GM19238 (cell line): ENCODE results near the gene TK2.
"Not testable (repeated sequence)": the region's sequence is repeated elsewhere in the genome, so short reads cannot be mapped to it uniquely, and the experiment has no call there.

ENCODE experiments used
- DNase-seq: peaks from one replicate; pipeline ENCODE4 v3.0.0; 2011; ENCODE audit warnings: low spot score; ENCODE audit not compliant: insufficient read length

TK2 gene

DNA sequence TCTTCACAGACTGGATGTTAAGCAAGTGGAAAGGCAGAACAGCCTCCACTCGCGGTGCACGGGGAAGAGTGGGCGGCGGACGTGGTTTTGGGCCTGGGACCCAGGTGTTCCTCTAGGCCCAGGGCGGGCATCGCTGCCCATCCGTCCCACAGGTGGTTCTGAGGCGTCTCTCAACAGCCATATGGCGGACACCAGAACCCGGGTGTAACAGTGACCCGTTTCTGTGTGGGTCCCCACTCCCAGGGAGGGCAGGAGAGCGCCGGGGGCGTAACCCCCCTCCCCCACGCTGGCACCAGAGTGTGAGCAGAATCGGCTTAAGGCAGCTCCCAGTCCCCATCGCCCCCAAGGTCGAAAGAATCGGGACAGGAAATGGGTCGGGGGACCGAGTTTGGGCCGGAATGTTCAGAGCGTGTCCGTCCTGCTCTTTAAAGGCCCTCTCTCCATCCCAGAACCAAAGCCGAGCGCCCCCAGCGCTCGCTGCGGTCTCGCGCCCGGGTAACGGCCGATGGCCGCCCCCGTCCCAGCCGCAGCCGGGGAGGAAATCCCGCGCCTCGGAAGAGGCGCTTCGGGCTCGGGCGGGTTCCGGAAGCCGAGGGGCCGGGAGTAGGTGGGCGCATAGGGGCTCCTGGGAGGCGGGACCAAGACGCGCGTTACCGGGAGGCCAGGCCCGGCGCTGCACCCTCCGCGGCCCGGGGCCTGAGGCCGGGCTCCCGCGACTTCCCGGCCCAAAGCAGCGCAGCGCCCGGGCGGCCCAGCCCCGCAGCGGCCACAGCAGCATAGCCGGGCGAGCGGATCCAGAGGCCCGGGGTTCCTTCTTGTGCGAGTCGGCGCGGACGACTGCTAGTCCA is at the start of gene TK2:
TK2 (minus strand) TSS at position 839 of the 848 bp plus-strand sequence; CDS start at position 778, 61 bp downstream.
- DNase-seq = peak; percentile 10

DNA sequence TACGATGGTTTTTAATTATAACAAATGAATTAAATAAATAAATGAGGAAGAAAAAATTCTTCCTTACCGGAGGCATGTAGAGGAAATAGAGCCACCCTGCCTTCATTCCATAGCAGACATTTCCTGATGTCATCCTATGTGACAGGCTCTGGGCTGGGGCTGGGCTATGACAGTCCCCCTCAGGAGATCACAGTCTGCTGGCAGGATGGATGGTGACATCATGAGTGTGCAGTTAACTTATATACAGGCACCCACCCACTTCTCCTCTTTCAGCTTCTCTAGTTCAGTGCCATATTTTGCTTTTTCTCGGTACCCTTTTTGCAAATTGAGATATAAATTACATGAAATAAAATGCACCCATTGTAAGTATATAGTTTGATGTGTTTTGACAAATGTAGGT is 48.2 kb upstream of the TK2 start:
- DNase-seq = no peak

DNA sequence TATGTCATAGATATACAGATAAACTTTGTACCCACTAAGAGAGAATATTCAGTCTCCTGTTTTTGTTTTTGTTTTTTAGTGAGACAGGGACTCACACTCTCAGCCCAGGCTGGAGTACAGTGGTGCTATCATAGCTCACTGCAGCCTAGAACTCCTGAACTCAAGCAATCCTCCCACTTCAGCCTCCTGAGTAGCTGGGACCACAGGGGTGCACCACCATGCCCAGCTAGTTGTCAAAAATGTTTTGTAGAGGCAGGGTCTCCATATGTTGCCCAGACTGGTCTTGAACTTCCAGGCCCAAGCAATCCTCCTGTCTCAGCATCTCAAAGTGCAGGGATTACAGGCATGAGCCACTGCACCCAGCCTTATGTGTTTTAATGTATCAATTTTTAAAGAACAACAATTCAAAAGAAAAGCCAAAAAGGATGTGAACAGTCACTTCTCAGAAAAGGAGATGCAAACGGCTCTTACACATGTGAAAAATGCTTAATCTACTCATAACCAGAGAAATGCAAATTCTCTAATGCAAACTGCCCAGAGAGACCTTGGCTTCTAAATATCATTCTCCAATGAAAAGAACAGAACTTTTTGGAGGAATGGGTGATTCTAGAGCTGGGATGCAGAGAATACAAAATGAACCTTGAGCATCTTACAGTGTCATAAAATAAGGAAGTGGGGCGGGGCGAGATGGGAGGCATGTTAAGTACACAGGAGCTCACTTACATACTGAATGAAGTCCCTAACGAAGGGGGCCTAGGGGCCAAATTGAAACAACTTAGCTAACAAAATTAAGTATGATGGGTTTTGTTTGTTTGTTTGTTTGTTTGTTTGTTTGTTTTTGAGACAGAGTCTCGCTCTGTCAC is 47.3 kb upstream of the TK2 start:
- no peak for DNase-seq

DNA sequence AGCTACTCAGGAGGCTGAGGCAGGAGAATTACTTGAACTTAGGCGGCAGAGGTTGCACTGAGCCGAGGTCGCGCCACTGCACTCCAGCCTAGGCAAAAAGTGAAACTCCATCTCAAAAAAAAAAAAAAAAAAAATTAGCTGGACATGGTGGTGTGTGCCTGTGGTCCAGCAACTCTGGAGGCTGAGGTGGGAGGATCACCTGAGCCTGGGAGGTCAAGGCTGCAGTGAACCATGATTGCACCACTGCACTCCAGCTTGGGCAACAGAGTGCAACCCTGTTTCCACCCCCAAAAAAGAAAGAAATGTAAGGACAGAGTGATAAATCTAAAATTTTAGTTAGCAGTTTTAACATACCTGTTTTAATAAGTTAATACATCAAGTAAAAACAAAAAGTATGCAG is 46.6 kb upstream of the TK2 start:
- not testable (repeated sequence) for DNase-seq

DNA sequence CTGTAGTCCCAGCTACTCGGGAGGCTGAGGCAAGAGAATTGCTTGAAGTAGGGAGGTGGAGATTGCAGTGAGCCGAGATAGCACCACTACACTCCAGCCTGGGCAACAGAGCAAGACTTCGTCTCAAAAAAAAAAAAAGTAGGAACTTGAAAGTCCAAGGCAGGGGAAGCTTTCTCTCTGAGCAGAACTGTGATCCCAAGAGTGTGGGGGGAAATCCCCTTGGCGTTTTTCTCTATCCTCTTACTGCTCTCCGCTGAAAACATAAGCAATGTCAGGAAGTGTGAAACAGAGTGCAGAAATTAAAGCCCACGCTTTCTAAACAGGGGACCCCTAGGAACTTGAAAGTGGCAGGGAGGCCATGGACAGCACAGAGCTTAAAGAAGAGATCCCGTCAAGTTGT is 44.8 kb upstream of the TK2 start:
- no peak for DNase-seq

DNA sequence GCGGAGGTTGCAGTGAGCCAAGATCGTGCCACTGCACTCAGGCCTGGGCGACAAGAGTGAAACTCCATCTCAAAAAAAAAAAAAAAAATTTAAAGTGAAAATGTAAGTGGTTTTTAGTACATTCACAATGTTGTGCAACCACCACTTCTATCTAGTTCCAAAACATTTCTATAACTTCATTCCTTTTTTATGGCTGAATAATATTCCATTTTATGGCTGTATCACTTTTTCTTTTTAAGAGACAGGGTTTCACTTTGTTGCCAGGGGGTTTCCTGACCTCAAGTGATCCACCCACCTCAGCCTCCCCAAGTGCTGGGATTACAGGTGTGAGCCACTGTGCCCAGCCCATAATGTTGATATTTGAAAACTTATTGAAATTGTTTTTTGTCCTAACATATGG is 42.9 kb upstream of the TK2 start:
- DNase-seq = no peak

DNA sequence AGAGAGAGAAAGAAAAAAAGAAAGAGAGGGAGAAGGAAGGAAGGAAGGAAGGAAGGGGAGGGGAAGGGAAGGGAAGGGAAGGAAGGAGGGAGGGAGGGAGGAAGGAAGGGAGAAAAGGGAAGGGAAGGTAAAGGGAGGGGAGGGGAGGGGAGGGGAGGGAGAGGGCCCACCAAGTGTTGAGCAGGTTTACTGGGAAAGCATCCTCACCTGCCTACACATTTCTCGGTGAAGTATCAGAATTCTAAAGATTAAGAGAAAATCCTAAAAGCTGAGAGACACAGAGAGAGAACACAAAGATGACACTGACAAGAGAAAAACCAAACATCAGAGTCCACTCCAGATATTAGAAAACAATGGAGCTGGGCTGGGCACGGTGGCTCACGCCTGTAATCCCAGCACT is 42.3 kb upstream of the TK2 start:
- no peak for DNase-seq

DNA sequence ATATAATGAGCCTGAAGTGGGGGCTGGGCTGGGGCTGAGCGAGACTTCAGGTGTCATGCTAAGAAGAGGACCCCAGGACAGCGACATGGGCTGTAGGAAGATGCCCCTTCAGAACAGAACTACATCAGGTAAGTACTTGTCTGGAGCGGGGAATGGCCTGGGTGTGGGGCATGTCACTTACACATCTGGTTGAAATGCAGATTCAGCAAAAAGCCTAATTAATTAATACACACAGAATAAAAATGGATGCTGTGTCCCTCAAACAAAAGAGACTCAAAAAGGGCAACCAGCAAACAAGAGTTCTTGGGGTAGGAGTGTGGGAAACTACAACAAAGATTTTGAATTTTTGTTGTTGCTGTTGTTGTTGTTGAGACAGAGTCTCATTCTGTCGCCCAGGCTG is 41.1 kb upstream of the TK2 start:
- no peak for DNase-seq

DNA sequence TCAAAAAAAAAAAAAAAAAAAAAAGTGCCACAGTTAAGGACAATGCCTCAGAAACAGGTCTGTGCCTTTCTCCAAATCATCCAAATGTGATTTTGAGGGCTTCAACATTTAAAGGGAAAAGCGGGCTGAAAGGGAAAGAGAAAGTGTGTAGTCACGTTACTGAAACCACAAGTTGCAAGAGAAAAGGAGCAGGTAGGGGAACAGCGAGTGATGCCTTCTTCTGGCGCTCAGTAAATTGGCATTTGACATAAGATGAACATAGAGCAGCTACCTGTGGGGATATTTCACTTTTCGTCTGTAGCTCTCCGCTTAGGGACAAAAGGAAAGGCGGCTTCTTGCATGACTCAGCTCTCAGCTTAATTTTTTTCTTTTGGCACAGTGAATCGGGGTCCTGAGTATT is 40.4 kb upstream of the TK2 start:
- no peak for DNase-seq

DNA sequence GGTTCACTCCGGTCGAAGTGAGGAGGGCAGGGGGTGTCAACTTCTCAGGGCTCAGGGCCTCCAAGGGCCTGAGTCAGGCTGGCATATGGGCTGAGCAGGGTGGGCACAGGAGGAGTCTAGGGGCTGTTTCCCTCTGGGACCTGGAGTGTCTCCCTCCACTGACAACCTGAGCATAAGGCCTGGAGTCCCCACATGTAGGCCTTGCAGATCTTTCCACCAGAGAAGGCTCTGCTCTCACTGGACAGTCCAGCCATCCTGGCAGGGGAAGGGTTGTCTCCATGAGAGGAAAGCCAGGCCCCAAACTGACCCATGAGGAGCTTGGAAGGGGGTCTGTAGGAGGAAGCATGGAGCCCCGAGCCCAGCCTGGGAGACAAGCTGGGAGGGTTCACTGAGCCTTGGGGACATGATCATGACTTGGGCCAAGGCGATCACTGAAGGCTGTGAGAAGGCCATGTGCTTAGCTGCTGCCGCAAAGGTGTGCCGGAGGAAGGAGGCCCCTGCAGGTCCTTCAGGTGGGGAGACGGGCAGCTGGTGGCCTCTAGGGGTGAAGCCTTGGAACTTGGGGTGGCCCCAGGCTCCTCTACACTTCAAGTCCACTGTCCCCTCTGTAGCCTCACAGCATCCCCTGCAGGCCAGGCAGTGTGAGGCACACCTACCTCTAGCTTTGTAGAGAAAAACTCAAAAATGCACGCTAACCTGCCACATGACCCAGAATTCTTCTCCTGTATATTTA is 39.2 kb upstream of the TK2 start:
- DNase-seq = no peak

DNA sequence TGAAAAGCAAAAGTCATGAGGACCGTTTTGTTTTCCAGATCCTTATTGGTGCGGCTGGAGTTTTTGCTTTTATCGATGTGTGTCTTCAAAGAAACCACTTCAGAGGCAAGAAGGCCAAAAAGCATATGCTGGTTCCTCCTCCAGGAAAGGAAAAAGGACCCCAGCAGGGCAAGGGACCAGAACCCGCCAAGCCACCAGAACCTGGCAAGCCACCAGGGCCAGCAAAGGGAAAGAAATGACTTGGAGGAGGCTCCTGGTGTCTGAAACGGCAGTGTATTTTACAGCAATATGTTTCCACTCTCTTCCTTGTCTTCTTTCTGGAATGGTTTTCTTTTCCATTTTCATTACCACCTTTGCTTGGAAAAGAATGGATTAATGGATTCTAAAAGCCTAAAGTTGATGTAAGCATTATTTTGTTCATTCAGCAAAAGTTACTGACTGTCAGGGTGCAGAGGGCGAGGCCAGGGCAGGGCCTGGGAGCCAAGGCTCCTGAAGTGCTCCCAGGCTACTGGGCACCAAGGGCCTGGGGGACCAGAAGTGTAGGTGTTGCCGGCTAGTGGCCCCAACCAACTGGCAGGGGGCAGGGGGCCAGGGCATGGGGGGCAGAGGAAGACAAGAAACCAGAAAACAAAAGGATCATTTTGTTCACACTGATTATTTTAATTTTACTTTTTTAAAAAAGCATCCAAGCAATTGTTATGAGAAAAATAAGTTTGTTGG is 38.1 kb upstream of the TK2 start:
- no peak for DNase-seq

DNA sequence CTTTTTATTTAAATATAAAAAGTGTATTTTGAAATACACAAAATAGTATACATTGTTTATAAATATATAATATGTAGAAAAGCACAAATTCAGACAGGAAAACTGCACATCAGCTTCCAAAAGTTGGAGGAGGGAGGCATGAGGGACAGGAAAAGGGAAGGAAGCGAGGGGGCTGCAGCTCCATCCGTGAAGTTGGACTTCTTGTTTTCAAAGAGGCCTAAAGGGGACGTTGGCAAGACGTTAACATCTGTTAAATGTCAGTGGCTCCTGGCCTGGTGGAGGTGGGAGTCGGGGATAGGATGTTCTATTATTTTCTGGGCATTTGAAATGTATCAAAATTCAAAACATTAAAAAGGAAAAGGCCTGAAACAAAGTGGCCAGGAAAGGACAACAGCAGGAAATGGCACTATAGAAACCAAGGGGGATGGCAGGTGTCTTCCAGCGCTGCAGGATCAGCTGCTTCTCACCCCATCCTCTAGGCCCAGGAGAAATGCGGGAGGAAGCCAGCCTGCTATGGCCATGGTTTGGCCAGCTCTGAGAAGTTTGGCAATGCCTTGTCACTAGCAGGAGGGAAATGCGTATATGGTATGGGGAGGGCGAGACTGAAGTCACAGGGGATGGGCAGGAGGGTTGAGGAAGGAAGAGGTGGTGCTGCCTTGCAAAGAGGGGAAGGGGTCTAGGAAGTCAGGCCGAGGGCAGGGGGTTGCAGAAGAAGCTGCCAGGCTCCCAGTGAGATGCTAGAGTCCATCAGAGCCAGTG is 35.7 kb upstream of the TK2 start:
- DNase-seq = no peak

DNA sequence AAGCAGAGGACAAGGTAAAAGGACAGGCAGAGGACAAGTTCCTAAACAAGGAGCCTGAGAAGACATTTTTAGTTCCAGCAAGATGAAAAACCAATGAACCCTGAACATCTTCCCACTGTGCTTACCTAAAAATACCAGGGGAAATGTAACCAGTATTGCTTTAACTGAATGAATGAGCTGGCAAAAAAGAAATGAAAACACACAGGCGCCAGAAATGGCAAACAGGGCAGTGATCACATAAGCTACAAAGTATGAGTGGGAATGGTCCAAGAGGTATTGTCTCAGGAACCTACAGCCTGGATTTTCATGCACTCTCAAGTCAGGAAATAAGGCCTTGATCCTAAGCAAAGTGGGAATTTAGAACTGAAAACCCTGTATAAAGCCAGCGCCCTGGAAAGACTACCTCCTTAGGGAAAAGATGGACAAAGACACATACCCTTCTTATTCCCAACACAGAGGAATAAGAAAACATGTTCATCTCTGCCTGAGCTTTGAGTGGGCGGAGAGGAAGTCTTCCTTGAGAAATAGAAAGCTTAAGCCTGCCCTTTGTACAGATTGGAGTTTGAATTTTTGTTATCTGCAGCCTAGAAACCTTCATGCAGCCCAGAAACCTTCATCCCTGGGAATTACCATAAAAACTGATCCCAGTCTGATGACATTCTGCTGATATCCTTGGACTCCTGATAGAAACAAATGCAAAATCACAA is 31.5 kb upstream of the TK2 start:
- DNase-seq = no peak

DNA sequence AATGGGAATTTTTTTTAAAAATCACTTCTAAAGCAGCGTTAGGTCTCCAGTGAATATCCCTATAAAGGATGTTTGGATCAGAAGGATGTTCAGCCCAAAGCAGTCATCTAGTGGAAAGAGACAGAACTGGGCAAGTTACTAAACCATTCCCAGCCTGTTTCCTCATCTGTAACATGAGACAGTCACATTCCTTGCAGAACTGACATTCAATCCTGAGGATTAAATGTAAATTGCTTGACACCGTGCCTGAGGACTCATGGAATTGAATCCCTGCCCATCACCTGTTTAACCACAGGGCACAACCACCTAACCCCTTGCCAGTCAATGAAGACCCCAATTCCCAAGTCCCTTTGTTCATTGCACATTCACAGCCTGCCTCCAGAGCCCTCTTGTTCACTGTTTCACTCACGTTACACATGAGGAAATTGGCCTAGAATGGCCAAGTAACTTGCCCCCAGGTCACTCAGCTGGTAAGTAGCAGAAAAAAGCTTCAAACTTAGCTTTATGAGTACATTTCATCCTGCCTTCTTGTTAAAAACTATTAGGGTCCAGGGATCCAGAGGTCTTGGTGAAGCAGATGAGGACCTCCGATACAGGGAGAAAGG is 30.8 kb upstream of the TK2 start:
- DNase-seq = no peak

DNA sequence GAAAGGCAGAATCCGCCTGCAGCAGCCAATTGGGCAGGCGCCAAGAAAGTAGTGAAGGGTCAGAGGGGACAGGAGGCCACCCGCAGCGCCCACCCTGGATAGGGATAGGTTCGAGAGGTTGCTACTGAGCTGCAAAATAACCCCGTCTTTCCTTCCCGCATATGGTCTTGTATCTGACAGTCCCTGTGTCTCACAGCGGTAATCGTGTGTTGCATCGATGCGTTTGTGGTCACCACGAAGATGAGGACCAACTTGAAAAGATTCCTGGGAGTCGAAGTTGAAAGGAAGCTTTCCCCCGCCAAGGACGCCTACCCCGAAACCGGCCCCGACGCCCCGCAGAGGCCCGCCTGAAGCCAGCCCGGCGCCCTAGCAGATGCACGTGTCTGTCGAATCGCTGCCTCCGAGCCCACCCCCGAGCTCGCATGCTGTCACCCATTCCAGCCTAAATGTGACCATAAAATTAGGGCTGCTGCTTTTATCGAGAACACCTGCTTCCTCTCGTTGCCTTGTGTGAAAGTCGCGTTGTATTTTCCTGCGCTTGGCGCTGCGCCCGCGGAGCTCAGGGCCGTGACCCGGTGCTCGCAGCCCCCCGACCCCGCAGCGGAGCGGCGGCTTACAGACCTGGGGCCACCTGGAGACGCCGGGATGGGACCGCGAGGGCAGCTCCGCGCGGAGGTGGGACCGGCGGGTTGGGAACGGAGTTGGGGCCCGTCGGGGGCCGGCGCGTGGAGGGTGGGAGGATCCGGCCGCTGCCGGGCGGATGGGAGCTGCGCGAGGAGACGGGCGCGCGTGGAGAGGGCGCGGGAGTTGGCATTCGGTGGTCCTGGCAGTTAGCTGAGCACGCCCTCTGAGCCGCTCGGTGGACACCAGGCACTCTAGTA is 29.0 kb upstream of the TK2 start, which contains the start of gene CMTM2:
CMTM2 (plus strand) TSS at position 813 of the 881 bp plus-strand sequence. CDS start 145 bp downstream, outside the sequence.
- no peak for DNase-seq

DNA sequence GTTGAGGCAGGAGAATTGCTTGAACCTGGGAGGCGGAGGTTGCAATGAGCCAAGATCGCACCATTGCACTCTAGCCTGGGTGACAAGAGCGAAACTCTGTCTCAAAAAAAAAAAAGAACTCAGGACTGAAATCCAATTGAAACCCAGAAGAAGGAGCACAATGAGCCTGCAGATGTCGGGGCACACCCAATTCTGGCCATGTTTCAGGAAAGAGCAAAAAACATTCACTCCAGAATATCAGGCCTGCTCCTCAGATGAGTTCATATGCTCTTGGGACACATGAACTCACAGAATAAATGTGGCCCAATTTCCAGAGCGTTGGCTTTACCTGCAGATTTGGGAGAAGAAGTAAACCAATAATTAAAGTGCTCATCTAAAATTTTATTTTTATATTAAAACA is 26.4 kb upstream of the TK2 start:
- no peak for DNase-seq

DNA sequence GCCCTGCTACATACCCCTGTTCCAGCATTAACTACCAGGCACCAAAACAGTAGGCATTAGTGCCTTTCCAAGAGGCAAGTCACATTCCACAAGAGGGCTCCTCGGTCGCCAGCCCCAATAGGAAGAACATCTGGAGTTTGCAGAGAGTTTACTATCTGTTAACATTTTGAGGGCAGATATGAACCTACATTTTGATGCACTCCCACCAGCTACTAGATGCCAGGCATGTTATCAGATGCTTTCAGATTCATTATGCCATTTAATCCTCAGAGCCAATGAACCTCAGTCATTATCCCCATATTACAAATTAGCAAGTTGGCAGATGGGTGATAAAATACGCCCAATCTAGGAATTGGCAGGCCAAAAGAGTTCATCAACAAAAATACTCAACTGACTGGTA is 25.1 kb upstream of the TK2 start:
- DNase-seq = no peak

DNA sequence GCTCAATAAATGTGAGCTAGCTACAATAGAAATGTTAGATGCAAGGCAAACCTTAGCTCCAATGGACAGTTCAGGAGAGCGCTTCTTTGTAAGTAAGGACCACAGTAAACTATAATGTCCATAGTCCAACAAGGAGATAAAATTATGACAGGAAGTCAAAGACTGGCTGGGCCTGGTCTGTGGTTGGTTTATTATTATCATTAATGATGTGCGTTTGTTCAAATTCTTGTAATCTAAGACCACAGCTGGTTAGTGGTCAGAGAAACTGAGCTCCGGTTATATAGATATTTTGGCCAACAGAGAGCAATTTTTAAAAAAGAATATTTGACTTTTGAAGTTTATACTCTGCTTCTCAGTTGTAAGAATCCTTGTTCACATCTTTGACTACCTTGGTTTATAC is 24.6 kb upstream of the TK2 start:
- no peak for DNase-seq
